ENCODE data around the gene OOSP3.

DNA sequence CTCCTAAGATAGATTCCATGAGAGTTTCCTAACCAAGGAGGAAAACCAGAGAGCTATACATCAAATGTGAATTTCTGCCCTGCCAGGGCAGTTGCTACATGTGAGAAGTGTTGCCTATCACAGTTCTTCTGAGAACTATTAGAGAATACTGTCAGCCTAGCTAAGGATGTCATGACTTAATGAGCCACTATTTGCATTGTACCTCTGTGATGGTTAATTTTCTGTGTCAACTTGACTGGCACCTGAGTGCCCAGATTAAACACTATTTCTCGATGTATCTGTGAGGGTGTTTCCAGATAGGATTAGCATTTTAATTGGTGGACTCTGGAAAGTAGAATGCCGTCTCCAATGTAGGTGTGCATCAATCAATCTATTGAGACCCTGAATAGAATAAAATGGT, 10.6 kb upstream of the OOSP3 start:
- TF ChIP-seq CTCF (conservative IDR thresholded peaks at IDR 0.05) (no peak), ZFX (IDR thresholded peaks at IDR 0.05) (no peak)

All from C4-2B (cell line).